IMR-90 (cell line): Measurements from ENCODE around the gene MAP3K5. TPM values are rescaled to one million over a fixed set of nuclear protein-coding genes. Genes with fewer than 3 reads are reported as not detected.

Experiments used
- ATAC-seq: fragments of 200-7000 bp; cut with Tn5 transposase; 2 replicates; pipeline ENCODE4 v1.9.1; 2020; ENCODE audit warnings: low read depth, mild to moderate bottlenecking, moderate library complexity
- BruUV-seq: library from RNA; stranded (reverse); fragments of 400-500 nt; replicated peaks from 2 replicates; lab custom pipeline; 2021; lab: Mats Ljungman, UMichigan
- CTCF ChIA-PET: fragments of 300-600 bp; formaldehyde crosslinking; extraction: SDS; loops from one replicate; lab custom pipeline; 2021; ENCODE audit warnings: antibody characterized with exemption; lab: Yijun Ruan, JAX
- POLR2A ChIA-PET: fragments of 300-600 bp; sonication (Branson Sonifier 250); formaldehyde crosslinking; loops from one replicate; lab custom pipeline; 2022; ENCODE audit warnings: antibody characterized with exemption; ENCODE audit not compliant: unreplicated experiment; lab: Charles Lee
- DNase-seq: peaks from one replicate; pipeline ENCODE4 v3.0.0; 2013
- H2AFZ ChIP-seq: replicated peaks from 2 replicates; pipeline ENCODE3; 2013; ENCODE audit warnings: low read length, mild to moderate bottlenecking; ENCODE audit not compliant: poor library complexity
- H2AK5ac ChIP-seq: 2 replicates; pipeline ENCODE4 v1.6.1; 2013; ENCODE audit warnings: low read depth, low read length, inconsistent platforms
- H2AK9ac ChIP-seq: replicated peaks from 2 replicates; pipeline ENCODE3; 2013; ENCODE audit warnings: mild to moderate bottlenecking, low read depth, low read length, moderate library complexity; ENCODE audit not compliant: poor library complexity
- H2BK120ac ChIP-seq: 2 replicates; pipeline ENCODE4 v1.6.1; 2013; ENCODE audit warnings: low read depth, low read length, inconsistent platforms
- H2BK15ac ChIP-seq: 3 replicates; pipeline ENCODE4 v1.6.1; 2013; ENCODE audit warnings: low read depth, low read length, inconsistent platforms
- H2BK20ac ChIP-seq: 2 replicates; pipeline ENCODE4 v1.6.1; 2013; ENCODE audit warnings: low read depth, mild to moderate bottlenecking, inconsistent platforms, low read length, moderate library complexity
- H2BK5ac ChIP-seq: 2 replicates; pipeline ENCODE4 v1.6.1; 2013; ENCODE audit warnings: mild to moderate bottlenecking, low read depth, low read length, inconsistent platforms; ENCODE audit not compliant: poor library complexity, severe bottlenecking
- H3K14ac ChIP-seq: replicated peaks from 2 replicates; pipeline ENCODE4 v1.6.1; 2013; ENCODE audit warnings: low read depth, low read length, inconsistent platforms
- H3K18ac ChIP-seq: 2 replicates; pipeline ENCODE4 v1.6.1; 2013; ENCODE audit warnings: low read depth, low read length, control low read depth
- H3K23ac ChIP-seq: 2 replicates; pipeline ENCODE4 v1.6.1; 2013; ENCODE audit warnings: low read depth, low read length, inconsistent platforms
- H3K27ac ChIP-seq: 2 replicates; pipeline ENCODE4 v1.5.1; 2013; ENCODE audit warnings: mild to moderate bottlenecking, control low read depth, low read length; ENCODE audit not compliant: insufficient read depth
- H3K27me3 ChIP-seq: 2 replicates; pipeline ENCODE4 v1.6.1; 2013; ENCODE audit warnings: low read length; ENCODE audit not compliant: control insufficient read depth, insufficient read depth
- H3K36me3 ChIP-seq: 2 replicates; pipeline ENCODE4 v1.6.1; 2013; ENCODE audit warnings: low read length, mixed read lengths; ENCODE audit not compliant: control insufficient read depth, insufficient read depth
- H3K4ac ChIP-seq: 2 replicates; pipeline ENCODE4 v1.6.1; 2013; ENCODE audit warnings: low read depth, low read length, inconsistent platforms
- H3K4me1 ChIP-seq: 2 replicates; pipeline ENCODE4 v1.6.1; 2013; ENCODE audit warnings: low read length, mixed read lengths; ENCODE audit not compliant: control insufficient read depth, insufficient read depth
- H3K4me2 ChIP-seq: 2 replicates; pipeline ENCODE4 v1.6.1; 2013; ENCODE audit warnings: low read depth, mild to moderate bottlenecking, control low read depth, low read length, moderate library complexity
- H3K4me3 ChIP-seq: 2 replicates; pipeline ENCODE4 v1.5.1; 2013; ENCODE audit warnings: low read depth, mild to moderate bottlenecking, control low read depth, low read length, moderate library complexity; ENCODE audit not compliant: insufficient read depth
- H3K56ac ChIP-seq: 2 replicates; pipeline ENCODE4 v1.6.1; 2013; ENCODE audit warnings: low read length, inconsistent platforms; ENCODE audit not compliant: insufficient read depth; ENCODE audit errors: extremely low read depth
- H3K79me1 ChIP-seq, 2 experiments: 2 replicates each; pipeline ENCODE4 v1.6.1; 2013; ENCODE audit warnings: low read length in 2 of 2, inconsistent platforms in 1 of 2, low read depth in 1 of 2
- H3K9ac ChIP-seq: 2 replicates; pipeline ENCODE4 v1.6.1; 2013; ENCODE audit warnings: low read depth, low read length, control low read depth
- H3K9me1 ChIP-seq: 2 replicates; pipeline ENCODE4 v1.6.1; 2013; ENCODE audit warnings: low read length, inconsistent platforms; ENCODE audit not compliant: insufficient read depth
- H3K9me3 ChIP-seq: 2 replicates; pipeline ENCODE4 v1.6.1; 2013; ENCODE audit warnings: low read length; ENCODE audit not compliant: control insufficient read depth, insufficient read depth
- H4K20me1 ChIP-seq: 2 replicates; pipeline ENCODE4 v1.6.1; 2013; ENCODE audit warnings: low read length, inconsistent platforms; ENCODE audit not compliant: insufficient read depth
- H4K5ac ChIP-seq: 2 replicates; pipeline ENCODE4 v1.6.1; 2013; ENCODE audit warnings: mild to moderate bottlenecking, low read depth, low read length, control low read depth
- H4K8ac ChIP-seq, 2 experiments: 2 replicates each; pipeline ENCODE4 v1.6.1; 2013; ENCODE audit warnings: low read depth in 2 of 2, low read length in 2 of 2, control low read depth in 1 of 2, inconsistent platforms in 1 of 2
- H4K91ac ChIP-seq: 2 replicates; pipeline ENCODE4 v1.6.1; 2013; ENCODE audit warnings: low read depth, low read length, inconsistent platforms; ENCODE audit not compliant: insufficient read depth
- BHLHE40 ChIP-seq: fragments of 150-350 bp; IDR thresholded peaks from 2 replicates; pipeline ENCODE4 v1.6.1; 2016; ENCODE audit warnings: mild to moderate bottlenecking, low read depth, low read length
- CEBPB ChIP-seq: IDR thresholded peaks from 2 replicates; pipeline ENCODE4 v1.6.1; 2012; ENCODE audit warnings: low read depth, low read length, improper control_type of control experiment
- MAFK ChIP-seq: IDR thresholded peaks from 2 replicates; pipeline ENCODE4 v1.6.1; 2012; ENCODE audit warnings: low read depth, low read length, improper control_type of control experiment
- MAZ ChIP-seq: IDR thresholded peaks from 2 replicates; pipeline ENCODE4 v1.6.1; 2012; ENCODE audit warnings: low read depth, mild to moderate bottlenecking, low read length, improper control_type of control experiment, moderate library complexity, borderline replicate concordance
- MXI1 ChIP-seq: IDR thresholded peaks from 2 replicates; pipeline ENCODE4 v1.6.1; 2012; ENCODE audit warnings: low read depth, mild to moderate bottlenecking, low read length, moderate library complexity, borderline replicate concordance
- NFE2L2 ChIP-seq: fragments of 150-350 bp; IDR thresholded peaks from 2 replicates; pipeline ENCODE4 v1.6.1; 2016; ENCODE audit warnings: low read depth, mild to moderate bottlenecking, low read length
- POLR2A ChIP-seq: IDR thresholded peaks from 2 replicates; pipeline ENCODE4 v1.6.1; 2012; ENCODE audit warnings: mild to moderate bottlenecking, low read depth, low read length
- RAD21 ChIP-seq: IDR thresholded peaks from 2 replicates; pipeline ENCODE4 v1.6.1; 2012; ENCODE audit warnings: low read length, improper control_type of control experiment
- RCOR1 ChIP-seq: IDR thresholded peaks from 2 replicates; pipeline ENCODE4 v1.6.1; 2012; ENCODE audit warnings: mild to moderate bottlenecking, low read length, improper control_type of control experiment; ENCODE audit not compliant: insufficient replicate concordance
- WGBS, 2 experiments: methylation state at CpG; one replicate each; pipeline versions ENCODE4 v1.1.5 to v1.1.7; 2013; ENCODE audit warnings: missing lambda C conversion rate in 2 of 2; ENCODE audit not compliant: insufficient read length in 1 of 2; ENCODE audit errors: extremely low coverage in 2 of 2; 5-methylcytosine and 5-hydroxymethylcytosine counted together
- dilution Hi-C: fragments of 300-500 bp; cut with HindIII; formaldehyde crosslinking; loops from one replicate; pipeline ENCODE4 v1.14.3; 2018; ENCODE audit warnings: low sequenced_read_pairs; ENCODE audit not compliant: unreplicated experiment
- in situ Hi-C: fragments of 300-500 bp; cut with MboI; formaldehyde crosslinking; loops from 3 replicates; pipeline ENCODE4 v1.14.3; 2019; ENCODE audit warnings: low sequenced_read_pairs, inconsistent platforms, mixed read lengths
- intact Hi-C: fragments of 100-400 bp; cut with micrococcal nuclease; formaldehyde crosslinking; loops from 2 replicates; pipeline ENCODE4 v1.10.0; 2022
- polyA plus RNA-seq, 3 experiments: library from polyadenylated mRNA; depleted of rRNA; stranded (reverse); fragments of >200 nt; gene quantifications; 2 replicates each; pipeline ENCODE4 v1.2.3, GENCODE V29; 2012; ENCODE audit warnings: low replicate concordance in 1 of 3
- total RNA-seq: library from RNA; depleted of rRNA; stranded (reverse); fragments of >200 nt; gene quantifications from 2 replicates; pipeline ENCODE4 v1.2.3, GENCODE V29; 2012
- TF ChIP-seq, protein P1 (sequence below): fragments of 150-350 bp; IDR thresholded peaks from 2 replicates; pipeline ENCODE4 v1.6.1; 2017; ENCODE audit warnings: mild to moderate bottlenecking, antibody characterized with exemption, low read length, low read depth
- TF ChIP-seq, protein P2 (sequence below): conservative IDR thresholded peaks from 2 replicates; pipeline ENCODE4 v1.5.1; 2012; ENCODE audit warnings: mild to moderate bottlenecking, low read depth, low read length, improper control_type of control experiment

MAP3K5 gene
- total and polyA plus RNA-seq, 2 of the 4 experiments (the other 2 are of a cell fraction): 5.4 to 17.6 TPM

DNA sequence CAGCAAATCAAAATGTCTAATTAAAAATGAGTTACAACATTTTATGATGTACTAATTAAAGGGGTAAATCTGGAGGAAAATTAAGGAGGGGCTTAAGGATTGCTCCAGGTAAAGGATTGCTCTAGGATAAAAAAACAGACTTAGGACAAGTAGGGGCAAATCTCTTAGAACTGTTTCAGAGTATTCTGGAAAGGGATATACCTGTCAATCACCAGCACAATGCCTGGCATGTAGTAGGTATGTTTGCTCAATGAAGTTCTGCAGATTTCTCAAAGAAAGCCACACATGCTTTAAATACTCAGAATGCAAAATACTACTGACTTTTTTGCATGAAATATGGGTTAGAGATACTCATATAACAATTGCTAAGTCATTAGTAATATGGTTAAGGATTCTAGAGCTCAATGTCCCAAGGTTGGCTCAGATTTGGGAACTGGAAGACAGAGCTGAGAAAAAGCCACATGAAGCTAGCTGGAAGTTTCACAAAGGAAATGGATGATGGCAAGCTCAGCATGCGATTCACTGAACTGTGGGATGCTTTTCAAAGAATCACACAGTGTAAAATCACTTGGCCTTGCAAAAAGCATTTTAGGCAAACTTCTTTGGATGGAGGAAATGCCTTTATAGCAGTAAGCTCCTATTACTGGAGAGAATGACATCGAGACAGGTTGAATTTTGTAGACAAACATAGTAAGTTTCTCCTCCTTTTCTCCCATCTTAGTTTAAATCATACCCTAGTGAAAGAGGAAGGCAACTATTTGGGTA, 72.8 kb downstream of the MAP3K5 start (continued):
- TF ChIP-seq BHLHE40: no peak
- no peak for TF ChIP-seq POLR2A

DNA sequence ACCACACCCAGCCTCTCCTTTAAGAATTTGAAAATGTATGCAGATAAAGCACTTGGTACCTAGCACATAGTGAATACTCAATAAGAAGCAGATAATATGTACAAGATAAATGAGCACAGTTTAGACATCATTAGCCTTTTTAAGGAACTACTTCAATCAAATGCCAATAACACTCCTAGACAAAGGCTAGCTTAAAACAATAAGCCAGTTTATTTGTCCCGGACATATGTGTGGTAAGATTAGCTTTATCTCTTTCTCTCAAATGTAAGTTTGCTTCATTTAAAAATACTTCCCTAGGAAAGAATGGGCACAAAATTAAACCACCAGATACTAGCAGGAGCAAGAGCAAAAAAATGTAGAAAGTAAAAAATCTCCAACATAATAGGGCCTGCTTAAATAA, 73.8 kb downstream of the MAP3K5 start:
- Histone ChIP-seq H3K9me1 (0 out of 2 replicates have a peak, but pooled peaks cover 5% of the 10 kb centered on the region), H4K8ac (no peak overlapping the region), H3K4me3 (no peak overlapping the region), H3K4ac (no peak overlapping the region), H3K56ac (no peak overlapping the region), H3K4me1 (peaks cover 3% of the 10 kb centered on the region), H3K79me1 (peaks cover 16 to 52% of the 10 kb centered on the region in 2 experiments), H4K20me1 (peaks cover 5% of the 10 kb centered on the region; the same call in 1 of the 2 replicates), H3K18ac (no peak overlapping the region), H3K9me3 (no peaks in the 10 kb centered on the region), H2BK20ac (no peak overlapping the region), H2BK120ac (no peak overlapping the region), H2BK15ac (no peak overlapping the region), H4K5ac (no peak overlapping the region), H2AK9ac (no peak overlapping the region), H2AK5ac (no peak overlapping the region), H3K27ac (no peak overlapping the region), H3K4me2 (no peak overlapping the region), H3K23ac (no peak overlapping the region), H3K27me3 (no peaks in the 10 kb centered on the region), H3K36me3 (0 out of 2 replicates have a peak, but pooled peaks cover 2% of the 10 kb centered on the region), H2BK5ac (no peak overlapping the region), H3K9ac (no peak overlapping the region), H2AFZ (no peak overlapping the region), H4K91ac (no peak overlapping the region), H3K14ac (no peak overlapping the region)
- BruUV-seq: no TSS peak
- in situ Hi-C loops: no loop called here
- ATAC-seq: no peak
- TF ChIP-seq, protein P1, sequence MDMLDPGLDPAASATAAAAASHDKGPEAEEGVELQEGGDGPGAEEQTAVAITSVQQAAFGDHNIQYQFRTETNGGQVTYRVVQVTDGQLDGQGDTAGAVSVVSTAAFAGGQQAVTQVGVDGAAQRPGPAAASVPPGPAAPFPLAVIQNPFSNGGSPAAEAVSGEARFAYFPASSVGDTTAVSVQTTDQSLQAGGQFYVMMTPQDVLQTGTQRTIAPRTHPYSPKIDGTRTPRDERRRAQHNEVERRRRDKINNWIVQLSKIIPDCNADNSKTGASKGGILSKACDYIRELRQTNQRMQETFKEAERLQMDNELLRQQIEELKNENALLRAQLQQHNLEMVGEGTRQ: no peak
- TF ChIP-seq POLR2A (no peak), MAFK (no peak), NFE2L2 (no peak), RCOR1 (no peak), MXI1 (no peak), MAZ (no peak), CEBPB (no peak), BHLHE40 (no peak), RAD21 (no peak)
- TF ChIP-seq, protein P2, sequence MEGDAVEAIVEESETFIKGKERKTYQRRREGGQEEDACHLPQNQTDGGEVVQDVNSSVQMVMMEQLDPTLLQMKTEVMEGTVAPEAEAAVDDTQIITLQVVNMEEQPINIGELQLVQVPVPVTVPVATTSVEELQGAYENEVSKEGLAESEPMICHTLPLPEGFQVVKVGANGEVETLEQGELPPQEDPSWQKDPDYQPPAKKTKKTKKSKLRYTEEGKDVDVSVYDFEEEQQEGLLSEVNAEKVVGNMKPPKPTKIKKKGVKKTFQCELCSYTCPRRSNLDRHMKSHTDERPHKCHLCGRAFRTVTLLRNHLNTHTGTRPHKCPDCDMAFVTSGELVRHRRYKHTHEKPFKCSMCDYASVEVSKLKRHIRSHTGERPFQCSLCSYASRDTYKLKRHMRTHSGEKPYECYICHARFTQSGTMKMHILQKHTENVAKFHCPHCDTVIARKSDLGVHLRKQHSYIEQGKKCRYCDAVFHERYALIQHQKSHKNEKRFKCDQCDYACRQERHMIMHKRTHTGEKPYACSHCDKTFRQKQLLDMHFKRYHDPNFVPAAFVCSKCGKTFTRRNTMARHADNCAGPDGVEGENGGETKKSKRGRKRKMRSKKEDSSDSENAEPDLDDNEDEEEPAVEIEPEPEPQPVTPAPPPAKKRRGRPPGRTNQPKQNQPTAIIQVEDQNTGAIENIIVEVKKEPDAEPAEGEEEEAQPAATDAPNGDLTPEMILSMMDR: no peak
- intact Hi-C loops: loop anchor here (5.0 kb wide), 1 partner anchor 74 kb away; the partner anchor contains the start of gene MAP3K5
- dilution Hi-C loops: no loop called here
- no CpG with 5 or more reads among the region's 1 CpG for WGBS, 2 experiments
- DNase-seq: no peak
- POLR2A ChIA-PET: no interaction called here
- CTCF ChIA-PET: no interaction called here
